HCT116 (cell line): ENCODE results near the gene CACNA1C.

Experiments used
- CEBPB ChIP-seq: IDR thresholded peaks from 2 replicates; pipeline ENCODE4 v1.6.1; 2012; ENCODE audit warnings: low read depth
- EGR1 ChIP-seq: IDR thresholded peaks from 2 replicates; pipeline ENCODE4 v1.6.1; 2012; ENCODE audit warnings: low read depth
- EZH2 ChIP-seq: fragments of 200-600 bp; sonication (generic); IDR thresholded peaks from 2 replicates; pipeline ENCODE4 v1.6.1; 2017; ENCODE audit warnings: antibody characterized with exemption, mixed run types
- JUND ChIP-seq: IDR thresholded peaks from 2 replicates; pipeline ENCODE4 v1.6.1; 2012
- POLR2A ChIP-seq: IDR thresholded peaks from 2 replicates; pipeline ENCODE4 v1.7.0; 2011; ENCODE audit warnings: borderline replicate concordance; ENCODE audit not compliant: insufficient read depth, insufficient read length; ENCODE audit errors: extremely low read depth
- POLR2AphosphoS5 ChIP-seq: IDR thresholded peaks from 2 replicates; pipeline ENCODE4 v1.6.1; 2011; ENCODE audit warnings: mild to moderate bottlenecking, low read depth, low read length, moderate library complexity
- SRF ChIP-seq: IDR thresholded peaks from 2 replicates; pipeline ENCODE4 v1.6.1; 2012; ENCODE audit warnings: low read depth
- ZNF274 ChIP-seq: fragments of 200-500 bp; sonication (Bioruptor generic); IDR thresholded peaks from 2 replicates; pipeline ENCODE4 v1.6.1; 2014; ENCODE audit warnings: mild to moderate bottlenecking, low read depth, low read length, inconsistent platforms
- TF ChIP-seq, protein P1 (sequence below), 3 experiments: fragments of 200-600 bp in 1 of 3; sonication (generic) in 1 of 3; IDR thresholded peaks in 2 of 3; conservative IDR thresholded peaks in 1 of 3; 2 replicates each; pipeline ENCODE4 v1.5.1; 2012 to 2017; ENCODE audit warnings: low read depth in 2 of 3, low read length in 2 of 3, antibody characterized with exemption in 1 of 3, borderline replicate concordance in 1 of 3, control low read depth in 1 of 3, mild to moderate bottlenecking in 1 of 3, mixed read lengths in 1 of 3, mixed run types in 1 of 3, moderate library complexity in 1 of 3; ENCODE audit not compliant: insufficient read depth in 1 of 3
- TF ChIP-seq, protein P2 (sequence below): IDR thresholded peaks from 2 replicates; pipeline ENCODE4 v1.6.1; 2012

DNA sequence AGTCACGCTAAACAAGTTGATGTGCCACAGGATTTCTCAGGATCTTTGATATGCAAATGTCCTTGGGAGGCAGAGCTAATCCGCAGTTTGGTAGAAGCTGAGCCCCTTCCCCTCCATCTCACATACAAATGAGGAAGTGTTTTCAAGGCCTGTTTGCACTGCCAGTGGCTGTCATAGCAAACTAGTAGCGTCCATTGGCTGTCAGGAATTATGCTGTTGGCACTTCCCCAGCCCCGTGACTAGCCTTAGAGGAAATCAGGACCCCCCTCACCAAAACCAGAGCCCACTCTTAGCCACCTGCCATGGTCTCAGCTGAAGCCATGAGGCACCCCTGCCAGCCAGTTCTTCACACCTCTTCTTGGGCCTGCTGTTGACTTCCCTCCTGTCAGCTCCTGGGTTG, 253.9 kb downstream of the CACNA1C start:
- no peak for TF ChIP-seq EGR1
- no peak for TF ChIP-seq POLR2AphosphoS5
- TF ChIP-seq, protein P1, sequence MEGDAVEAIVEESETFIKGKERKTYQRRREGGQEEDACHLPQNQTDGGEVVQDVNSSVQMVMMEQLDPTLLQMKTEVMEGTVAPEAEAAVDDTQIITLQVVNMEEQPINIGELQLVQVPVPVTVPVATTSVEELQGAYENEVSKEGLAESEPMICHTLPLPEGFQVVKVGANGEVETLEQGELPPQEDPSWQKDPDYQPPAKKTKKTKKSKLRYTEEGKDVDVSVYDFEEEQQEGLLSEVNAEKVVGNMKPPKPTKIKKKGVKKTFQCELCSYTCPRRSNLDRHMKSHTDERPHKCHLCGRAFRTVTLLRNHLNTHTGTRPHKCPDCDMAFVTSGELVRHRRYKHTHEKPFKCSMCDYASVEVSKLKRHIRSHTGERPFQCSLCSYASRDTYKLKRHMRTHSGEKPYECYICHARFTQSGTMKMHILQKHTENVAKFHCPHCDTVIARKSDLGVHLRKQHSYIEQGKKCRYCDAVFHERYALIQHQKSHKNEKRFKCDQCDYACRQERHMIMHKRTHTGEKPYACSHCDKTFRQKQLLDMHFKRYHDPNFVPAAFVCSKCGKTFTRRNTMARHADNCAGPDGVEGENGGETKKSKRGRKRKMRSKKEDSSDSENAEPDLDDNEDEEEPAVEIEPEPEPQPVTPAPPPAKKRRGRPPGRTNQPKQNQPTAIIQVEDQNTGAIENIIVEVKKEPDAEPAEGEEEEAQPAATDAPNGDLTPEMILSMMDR (IDR thresholded peaks at IDR 0.05 in 2 of 3, conservative IDR thresholded peaks at IDR 0.05 in 1 of 3; ENCODE audit: borderline replicate concordance in 1 of 3, insufficient read depth in 1 of 3, low read depth in 2 of 3, low read length in 2 of 3), result no peak
- TF ChIP-seq POLR2A, result no peak
- TF ChIP-seq, protein P2, sequence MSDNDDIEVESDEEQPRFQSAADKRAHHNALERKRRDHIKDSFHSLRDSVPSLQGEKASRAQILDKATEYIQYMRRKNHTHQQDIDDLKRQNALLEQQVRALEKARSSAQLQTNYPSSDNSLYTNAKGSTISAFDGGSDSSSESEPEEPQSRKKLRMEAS, result no peak
- no peak for TF ChIP-seq EZH2
- no peak for TF ChIP-seq ZNF274
- TF ChIP-seq JUND, result no peak
- TF ChIP-seq SRF, result no peak
- no peak for TF ChIP-seq CEBPB
